HG03571 (cell line): ENCODE data around the gene NPM1.
"Not testable (repeated sequence)": the region's sequence is repeated elsewhere in the genome, so short reads cannot be mapped to it uniquely, and the experiment has no call there.

Source experiments
- ATAC-seq: cut with Tn5 transposase; IDR thresholded peaks from one replicate; pipeline ENCODE4 v1.9.1; 2021; ENCODE audit not compliant: unreplicated experiment

The NPM1 gene

DNA sequence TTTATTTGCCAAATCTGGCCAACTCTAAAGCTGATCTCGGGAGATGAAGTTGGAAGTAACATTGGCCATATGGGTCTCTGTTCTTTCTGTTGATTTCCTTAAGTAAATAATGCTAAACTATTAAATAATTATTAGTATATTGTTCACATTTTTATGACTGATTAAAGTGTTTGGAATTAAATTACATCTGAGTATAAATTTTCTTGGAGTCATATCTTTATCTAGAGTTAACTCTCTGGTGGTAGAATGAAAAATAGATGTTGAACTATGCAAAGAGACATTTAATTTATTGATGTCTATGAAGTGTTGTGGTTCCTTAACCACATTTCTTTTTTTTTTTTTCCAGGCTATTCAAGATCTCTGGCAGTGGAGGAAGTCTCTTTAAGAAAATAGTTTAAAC lies 22.5 kb downstream of the NPM1 start:
- no peak for ATAC-seq

DNA sequence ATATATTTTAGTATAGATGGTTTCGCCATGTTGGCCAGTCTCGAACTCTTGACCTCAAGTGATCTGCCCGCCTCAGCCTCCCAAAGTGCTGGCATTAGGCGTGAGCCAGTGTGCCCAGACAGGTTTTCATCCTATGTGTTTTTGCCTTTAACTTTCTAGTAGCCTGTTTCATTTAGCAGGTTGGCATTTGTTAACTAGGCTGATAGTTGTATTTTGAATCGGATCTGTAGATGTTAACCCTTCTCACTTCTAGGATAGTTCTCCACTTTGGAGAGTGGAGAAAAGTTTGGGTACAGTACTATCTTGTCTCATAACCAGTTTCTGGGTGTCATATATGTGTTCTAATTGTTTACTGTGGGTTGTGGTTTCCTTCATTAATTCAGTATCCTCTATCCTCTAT lies 24.5 kb downstream of the NPM1 start:
- ATAC-seq = no peak

DNA sequence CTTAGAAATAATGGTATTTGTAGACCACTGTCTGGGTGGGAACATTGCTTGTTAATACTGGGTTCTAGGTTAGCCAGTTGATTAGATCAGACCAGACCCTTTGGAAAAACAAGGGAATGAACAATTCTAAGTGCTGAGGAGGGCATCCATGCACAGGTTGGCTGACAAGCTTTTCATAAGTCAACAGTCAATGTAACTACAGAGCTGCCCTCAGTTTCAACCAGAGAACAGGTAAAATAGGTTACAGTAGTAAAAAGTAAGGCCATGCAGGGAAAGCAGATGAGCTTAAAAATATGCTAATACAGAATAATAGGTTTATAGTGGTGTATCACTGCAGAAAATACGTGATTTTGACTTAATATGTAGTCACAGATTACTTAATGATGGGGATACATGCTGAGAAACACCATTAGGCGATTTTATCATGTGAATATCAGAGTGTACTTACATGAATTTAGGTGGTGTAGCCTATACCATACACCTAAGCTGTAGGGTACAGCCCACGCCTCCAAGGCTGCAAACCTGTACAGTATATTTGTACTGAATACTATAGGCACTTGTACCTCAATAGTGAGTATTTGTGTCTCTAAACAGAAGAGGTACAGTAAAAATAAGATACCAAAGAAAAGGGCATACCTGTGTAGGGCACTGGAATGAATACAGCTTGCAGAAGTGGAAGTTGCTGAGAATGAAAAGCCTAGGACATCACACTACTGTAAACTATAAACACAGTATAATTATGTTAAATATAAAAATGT lies 25.7 kb downstream of the NPM1 start:
- no peak for ATAC-seq

DNA sequence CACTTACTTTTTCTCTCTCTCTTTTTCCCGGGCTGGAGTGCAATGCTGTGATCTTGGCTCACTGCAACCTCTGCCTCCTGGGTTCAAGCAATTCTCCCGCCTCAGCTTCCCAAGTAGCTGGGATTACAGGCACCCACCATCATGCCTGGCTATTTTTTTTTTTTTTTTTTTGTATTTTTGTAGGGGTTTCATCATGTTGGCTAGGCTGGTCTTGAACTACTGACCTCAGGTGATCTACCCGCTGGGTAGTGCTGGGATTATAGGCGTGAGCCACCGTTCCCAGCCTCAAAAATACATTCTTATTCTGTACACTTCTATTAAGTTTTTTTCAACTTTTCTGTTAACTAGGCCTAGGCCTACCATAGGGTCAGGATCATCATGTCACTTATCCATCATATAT lies 26.3 kb downstream of the NPM1 start:
- ATAC-seq = not testable (repeated sequence)

DNA sequence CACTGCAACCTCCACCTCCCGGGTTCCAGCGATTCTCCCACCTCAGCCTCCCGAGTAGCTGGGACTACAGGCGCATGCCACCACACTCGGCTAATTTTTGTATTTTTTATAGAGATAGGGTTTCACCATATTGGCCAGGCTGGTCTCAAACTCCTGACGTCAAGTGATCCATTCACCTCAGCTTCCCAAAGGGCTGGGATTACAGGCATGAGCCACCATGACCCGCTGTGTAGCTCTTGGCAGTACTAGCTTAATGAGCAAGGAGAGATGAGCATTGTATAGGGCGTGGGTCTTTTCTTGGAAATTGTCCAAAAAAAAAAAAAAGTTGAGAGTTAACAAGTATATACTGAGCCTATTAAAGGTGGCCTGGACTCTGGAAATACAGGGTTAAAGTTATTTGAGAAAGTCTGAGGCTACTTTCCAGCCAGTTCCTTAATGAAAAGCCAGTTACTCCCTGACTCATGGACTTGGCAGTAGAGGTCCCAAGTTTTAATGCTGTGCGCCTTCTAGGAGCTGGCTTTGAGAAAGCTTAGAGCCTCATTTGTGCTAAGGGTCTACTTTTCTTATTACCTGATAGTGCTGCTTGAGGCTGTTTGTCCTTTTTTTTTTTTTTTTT lies 27.6 kb downstream of the NPM1 start:
- ATAC-seq = no peak

DNA sequence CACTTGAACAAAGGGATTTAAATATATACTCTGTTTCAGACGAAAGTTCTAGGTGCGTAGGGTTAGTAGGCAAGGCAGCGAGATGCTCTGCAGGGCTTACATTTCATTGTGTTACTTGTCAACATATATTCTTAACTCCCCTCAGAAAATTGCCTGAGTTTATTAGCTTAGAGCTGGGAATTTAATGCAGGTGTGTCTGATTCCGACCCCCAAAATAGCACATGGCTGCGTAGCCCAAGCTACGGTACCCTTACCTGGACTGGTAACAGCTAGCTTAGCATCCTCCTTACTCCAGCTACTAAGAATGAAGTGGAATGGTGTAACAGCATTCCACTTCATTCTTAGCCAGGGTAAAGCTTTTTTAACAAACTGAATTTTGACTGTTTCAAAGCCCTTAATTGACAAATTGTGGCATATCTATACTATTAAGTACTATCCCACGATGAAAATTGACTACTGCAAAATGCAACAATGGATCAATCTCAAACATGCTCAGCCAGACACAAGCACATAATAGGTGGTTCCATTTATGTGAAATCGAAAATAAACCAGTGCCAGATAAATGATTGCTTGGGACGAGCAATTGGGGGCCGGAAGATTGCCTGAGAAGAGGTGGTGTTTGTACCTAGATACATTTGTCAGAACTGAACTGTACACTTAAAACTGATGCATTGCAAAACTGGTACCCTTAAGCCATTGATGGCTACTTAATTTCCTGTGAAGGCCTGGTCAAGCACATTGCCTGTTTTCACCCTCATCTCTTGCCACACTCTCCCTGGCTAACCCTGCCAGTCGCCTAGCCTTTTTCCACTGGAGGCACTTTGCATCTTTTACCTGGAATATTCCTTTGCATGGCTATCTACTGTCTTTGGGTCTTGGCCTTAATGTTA lies 28.8 kb downstream of the NPM1 start:
- no peak for ATAC-seq

DNA sequence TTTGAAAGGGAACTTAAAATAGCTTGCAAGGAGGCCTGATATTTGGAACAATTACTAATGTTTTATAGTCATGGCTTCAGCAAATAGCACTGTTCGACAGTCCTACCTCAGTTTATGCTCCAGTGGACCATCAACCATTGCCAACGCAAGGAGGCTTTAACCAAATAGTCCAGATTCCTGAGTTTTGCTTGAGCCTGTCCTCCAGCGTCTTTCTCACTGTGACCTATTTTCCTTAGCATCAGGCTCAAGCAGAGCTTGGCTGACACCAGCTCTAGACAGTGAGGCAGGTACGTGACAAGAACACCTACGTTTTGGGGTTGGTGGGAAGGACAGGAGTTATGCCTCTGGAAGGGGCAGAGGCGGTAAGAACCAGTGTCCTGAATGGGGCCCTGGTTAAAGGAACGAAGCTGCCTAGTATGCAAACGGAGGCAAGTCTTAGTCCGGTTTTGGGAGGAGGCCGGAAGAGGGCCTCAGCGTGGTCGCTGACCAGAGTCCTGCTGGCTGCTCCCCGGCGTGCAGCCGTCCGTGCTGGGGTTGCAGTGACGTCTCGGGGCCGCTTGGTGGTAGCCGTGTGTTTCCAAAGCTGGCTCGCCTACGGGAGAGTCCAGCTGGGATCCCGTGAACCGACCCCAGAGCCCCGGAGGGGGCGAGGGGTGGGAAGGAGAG lies 30.8 kb downstream of the NPM1 start:
- ATAC-seq = peak; percentile 77

DNA sequence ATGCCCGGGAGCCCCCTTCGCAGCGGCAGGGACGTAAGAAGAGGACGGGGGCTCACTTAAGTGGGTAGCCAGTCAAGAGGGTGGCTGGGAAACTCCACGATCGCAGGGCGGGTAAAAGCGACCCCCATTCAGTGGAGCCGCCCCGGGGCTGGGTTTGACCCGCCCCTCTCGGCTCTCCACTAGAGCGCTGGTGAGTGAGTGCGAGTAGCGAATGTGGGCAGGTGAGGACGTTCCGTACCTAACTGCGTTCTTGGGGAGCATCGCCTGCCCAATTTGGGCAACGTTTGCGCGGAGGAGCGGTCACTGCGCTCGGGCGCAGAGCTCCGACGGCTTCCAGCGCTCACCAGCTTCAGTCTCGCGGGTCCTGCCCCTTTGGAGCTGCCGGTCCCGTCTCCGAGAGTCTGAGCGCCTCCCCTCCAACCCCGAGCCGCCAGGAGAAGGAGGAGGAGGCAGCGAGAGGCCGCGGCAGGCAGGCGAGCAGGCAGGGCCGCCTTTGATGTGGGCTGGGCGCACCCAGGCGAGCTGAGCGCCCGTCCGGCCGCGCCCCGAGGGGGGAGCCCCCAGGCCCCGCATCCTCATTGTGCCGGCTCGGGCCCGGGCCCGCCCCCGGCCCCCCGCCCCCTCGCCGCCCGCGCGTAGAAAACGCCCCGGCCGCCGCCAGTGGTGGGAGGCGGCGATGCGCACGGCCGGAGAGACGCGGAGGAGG lies 31.5 kb downstream of the NPM1 start, which contains the start of gene FGF18:
Gene FGF18 (plus strand): TSS at position 666 of the 706 bp plus-strand sequence. CDS start 553 bp downstream, outside the sequence.
- peak; percentile 43 for ATAC-seq

DNA sequence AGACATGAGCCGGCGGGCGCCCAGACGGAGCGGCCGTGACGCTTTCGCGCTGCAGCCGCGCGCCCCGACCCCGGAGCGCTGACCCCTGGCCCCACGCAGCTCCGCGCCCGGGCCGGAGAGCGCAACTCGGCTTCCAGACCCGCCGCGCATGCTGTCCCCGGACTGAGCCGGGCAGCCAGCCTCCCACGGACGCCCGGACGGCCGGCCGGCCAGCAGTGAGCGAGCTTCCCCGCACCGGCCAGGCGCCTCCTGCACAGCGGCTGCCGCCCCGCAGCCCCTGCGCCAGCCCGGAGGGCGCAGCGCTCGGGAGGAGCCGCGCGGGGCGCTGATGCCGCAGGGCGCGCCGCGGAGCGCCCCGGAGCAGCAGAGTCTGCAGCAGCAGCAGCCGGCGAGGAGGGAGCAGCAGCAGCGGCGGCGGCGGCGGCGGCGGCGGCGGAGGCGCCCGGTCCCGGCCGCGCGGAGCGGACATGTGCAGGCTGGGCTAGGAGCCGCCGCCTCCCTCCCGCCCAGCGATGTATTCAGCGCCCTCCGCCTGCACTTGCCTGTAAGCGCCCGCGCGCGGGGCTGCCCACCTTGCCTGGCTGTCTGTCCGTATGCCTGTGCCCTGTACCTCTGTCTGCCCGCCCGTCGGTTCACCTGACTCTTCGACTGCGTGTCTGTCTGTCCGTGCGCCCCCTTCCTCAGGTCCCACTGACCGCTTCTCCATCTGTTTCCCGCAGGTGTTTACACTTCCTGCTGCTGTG lies 32.2 kb downstream of the NPM1 start:
- ATAC-seq = peak; percentile 23

DNA sequence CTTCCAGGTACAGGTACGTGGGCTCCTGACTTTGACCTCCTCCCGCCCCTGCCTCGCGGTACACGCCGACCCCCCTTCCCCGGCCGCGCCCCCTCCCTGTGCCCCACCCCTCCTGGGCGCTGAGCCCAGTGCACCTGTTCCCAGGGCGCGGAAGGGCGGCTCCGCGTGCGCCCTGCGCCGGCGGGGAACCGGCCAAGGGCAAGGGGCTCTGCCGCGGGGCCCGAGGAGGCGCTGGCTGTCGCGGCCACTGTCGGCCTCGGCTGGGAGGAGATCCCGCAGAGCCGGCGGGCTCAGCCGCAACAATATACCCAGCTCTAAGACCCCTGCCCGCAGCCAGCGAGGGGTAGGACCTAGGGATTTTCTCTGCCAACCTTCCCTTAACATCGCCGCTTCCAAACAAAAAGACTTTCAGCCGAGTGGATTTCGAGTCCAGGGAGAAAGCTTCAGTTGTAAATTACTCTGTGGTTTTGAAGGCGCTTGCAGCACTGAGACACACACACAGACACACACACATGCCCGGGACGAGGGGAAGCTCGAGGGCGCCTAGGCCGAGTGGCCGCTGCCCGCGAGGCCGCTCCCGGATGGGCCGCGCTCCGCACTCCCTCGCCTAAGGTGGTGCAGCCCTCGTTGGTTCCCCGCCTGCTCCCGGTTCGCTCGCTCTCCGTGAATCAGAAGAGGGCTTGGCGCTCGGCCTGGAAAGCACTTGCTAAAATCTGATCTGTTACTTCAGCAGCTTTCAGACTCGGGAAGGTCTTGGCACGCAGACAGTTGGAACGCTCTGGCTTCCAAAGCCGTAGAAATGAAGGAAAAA lies 33.0 kb downstream of the NPM1 start:
- no peak for ATAC-seq

DNA sequence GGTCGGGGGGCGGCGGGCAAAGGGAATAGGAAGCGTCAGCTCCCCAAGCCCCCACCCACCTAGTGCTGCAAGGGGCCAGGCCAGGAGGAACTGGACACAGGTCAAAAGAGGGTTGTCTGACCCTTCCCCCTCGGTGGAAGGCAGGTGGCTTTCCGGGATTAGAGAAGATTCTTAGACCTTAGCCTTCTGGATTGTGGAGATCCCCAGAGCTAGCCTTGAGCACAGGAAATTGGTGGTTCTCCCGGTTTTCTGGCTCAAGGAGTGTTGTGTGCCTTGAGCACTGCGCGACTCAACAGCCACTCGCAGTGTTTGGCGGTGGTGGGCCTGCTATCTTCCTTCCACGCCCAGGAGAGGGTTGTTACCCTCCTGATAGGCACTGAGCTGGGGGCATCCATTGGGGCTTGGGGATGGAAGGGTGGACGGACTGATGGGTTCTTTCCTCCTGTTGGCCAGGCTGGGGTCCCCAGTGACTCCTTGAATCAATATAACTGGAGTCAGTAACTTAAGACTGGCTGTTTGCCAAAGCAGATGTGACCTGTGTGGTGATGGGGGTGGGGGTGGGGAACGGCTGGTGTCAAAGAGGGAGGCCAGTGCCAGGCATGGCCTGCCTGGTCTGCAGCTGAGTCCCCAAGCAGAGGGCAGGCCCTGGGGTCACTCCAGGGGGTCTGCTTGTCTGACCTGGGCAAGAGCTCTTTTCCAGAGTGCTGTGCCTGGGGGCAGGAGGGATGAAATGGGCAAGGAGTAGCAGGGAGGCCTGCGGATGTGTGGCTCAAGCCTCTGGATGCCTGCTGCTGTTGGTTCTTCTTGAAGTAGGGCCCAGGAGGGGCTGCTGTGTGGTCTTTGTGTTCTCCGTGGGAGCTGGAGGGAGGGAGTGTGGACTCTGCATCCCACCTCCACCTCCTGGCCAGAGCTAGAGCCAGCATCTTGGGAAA lies 33.9 kb downstream of the NPM1 start:
- no peak for ATAC-seq

DNA sequence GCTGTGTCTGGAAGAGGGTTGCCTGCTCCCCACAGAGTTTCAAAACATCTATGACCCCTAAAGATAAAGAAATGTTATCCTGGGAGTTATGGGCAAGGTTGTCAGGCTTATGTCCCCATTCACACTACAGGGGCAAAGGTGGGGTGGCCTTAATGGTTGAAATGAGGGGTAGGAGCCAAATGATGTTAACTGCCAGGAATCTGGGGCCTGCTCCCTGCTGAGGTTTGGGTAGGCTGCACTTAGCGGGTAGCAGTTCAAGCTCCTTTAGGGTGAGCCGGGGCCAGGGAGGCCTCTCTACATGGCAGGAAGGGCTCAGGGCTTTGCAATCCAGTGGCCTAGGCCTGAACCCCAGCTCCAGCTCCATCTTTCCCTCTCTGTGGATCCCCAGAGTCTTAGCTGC lies 34.8 kb downstream of the NPM1 start:
- no peak for ATAC-seq

DNA sequence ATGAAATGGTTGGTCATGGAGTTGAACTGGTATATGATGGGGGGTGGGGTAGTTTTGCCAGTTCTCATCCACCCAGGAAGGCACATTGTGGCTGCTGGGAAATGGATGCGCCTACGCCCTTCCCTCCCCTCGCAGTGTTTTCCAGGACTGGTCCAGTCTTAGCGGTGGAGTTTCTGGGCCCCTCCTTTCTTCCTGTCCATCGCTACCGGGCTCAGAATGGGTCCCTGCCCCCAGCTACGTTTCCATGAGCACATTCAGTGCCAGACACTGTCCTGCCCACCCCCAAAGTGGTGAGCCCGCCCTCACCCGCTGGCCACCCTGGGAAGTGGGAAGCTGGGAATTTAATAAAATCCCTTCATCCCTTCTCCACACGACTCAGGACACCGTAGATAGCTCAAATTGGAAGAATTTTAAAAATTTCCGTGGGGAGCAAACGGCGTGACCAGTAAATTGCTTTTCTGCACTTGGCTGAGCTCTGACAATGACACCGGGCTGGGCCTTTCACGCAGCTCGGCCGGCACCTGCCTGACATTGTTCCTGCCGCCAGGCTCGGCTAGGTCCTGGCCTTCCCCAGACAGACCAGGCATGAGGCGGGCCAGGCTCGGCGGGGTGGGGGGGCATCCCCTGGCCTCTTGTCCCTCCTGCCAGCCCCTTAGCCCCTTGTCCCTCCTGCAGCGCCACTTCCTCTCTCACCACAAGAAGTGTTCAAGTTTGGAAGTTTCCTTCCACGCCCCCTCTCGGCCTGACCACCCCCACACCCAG lies 35.4 kb downstream of the NPM1 start:
- no peak for ATAC-seq

DNA sequence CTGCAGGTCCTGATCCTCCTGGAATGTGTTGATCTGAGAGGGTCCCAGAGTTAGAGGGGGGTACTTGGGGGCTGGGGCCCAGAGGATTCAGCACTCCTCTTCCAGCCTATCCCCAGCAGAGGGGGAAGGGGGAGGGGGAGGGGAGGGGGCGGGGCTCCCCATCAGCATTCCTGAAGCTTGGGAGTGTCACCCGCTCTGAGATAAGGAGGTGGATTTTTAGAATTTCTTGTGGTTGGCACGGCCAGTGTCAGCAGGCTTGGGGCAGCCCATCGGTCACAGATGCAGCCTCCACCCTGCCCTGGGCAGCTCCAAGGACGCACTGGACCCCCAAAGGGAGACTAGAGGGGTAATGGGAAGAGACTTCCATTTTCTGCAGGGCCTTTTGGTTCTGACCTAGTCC lies 37.1 kb downstream of the NPM1 start:
- no peak for ATAC-seq

DNA sequence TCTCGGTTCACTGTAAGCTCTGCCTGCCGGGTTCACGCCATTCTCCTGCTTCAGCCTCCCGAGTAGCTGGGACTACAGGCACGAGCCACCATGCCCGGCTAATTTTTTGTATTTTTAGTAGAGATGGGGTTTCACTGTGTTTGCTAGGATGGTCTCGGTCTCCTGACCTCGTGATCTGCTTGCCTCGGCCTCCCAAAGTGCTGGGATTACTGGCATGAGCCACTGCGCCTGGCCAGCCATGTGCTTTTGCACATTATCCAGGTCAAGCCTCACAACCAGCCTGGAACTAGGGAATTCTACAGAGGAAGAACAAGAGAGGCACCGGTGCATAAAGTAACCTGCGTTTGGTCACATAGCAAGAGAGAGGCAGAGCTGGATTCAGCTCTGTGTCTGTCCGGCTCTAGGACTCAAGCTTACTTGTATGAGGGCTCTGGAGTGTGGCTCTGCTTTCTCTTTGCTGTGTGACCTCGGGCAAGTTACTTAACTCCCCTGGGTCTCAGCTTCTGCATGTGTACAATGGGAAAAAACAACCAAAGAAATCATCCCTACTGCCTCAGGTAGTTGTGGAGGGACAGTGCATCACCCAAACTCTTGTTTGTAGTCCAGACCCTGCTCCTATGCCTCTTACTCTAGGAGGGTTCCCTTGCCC lies 38.1 kb downstream of the NPM1 start:
- ATAC-seq = no peak

DNA sequence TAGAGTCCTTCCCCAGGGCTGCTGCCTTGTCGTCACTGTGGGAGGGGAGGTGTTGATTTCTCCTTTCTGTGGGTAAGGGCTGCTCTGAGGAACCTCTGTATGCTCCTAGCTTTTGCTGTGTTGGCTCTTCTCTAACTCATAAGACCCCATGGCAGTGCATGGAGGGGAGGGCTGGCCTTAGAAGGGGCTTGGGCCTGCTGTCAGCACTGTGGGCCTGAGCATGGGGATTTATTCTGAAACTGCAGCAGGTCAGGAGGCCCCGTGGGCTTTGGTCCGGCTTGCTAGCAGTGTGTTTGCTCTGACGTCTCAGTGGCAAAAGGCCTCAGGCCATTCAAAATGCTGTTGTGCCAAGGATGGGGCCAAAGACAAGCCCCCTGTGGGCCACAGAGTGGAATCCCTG lies 38.6 kb downstream of the NPM1 start:
- no peak for ATAC-seq

DNA sequence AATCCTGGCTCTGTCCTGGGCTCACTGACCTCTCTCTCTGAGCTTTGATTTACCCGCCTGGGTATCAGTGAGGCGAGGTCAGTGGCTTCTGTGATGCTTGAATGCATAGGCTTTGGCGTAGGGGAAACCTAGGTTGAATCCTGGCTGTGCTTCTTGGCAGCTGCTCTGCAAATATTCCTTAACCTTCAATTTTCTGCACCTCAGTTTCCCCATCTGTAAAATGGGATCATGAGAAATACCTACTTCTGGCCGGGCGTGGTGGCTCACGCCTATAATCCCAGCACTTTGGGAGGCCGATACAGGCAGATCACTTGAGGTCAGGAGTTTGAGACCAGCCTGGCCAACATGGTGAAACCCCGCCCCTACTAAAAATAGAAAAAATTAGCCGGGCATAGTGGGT lies 39.0 kb downstream of the NPM1 start:
- no peak for ATAC-seq
